Skin epidermis (tissue), 12 donors: Measurements from ENCODE around the gene ANO1.

Experiments
- H3K27ac ChIP-seq, 21 experiments: fragments of 200-600 bp; sonication (generic) in 11 of 21; one replicate each; pipeline ENCODE4 v1.5.0; 2020; ENCODE audit warnings: mild to moderate bottlenecking in 3 of 21, inconsistent platforms in 2 of 21, moderate library complexity in 2 of 21
- H3K4me3 ChIP-seq, 7 experiments: fragments of 200-600 bp; sonication (generic) in 2 of 7; one replicate each; pipeline ENCODE4 v1.5.0; 2020; ENCODE audit warnings: inconsistent platforms in 2 of 7, mild to moderate bottlenecking in 2 of 7, moderate library complexity in 1 of 7

The ANO1 gene

DNA sequence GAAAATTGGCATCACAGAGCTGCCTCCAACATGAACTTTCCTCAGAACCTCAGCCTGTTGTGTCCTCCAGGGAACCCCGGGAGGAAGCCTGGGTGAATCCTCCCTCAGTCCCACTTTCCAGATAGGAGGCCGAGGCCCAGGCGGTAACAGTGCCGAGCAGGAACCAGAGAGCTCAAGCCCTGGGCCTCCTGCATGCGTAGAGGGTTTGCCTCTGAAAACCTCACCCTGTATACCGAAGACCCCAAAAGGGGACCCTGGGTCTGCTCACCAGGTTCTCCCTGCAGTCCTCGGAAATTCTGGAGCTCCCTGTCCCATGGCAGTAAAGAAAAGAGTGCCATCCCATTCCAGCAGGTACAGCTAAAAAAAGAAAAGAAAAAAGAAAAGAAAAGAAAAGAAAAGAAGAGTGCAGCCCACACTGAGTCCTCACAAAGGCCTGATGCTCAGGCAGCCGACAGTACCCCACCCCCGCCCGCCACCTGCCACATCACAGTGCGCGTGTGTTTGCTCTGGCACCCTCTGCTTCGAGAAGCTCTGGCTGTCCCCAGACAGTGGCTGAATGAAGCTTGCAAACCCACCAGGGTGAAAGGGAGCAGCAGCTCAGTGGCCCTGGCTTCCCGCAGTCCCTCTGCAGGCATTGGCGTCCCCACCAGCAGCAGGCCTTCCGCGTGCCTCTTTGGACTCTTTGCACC, 96.6 kb downstream of the ANO1 start:
- Histone ChIP-seq H3K27ac (no peak overlapping the region), H3K4me3 (no peak overlapping the region)

DNA sequence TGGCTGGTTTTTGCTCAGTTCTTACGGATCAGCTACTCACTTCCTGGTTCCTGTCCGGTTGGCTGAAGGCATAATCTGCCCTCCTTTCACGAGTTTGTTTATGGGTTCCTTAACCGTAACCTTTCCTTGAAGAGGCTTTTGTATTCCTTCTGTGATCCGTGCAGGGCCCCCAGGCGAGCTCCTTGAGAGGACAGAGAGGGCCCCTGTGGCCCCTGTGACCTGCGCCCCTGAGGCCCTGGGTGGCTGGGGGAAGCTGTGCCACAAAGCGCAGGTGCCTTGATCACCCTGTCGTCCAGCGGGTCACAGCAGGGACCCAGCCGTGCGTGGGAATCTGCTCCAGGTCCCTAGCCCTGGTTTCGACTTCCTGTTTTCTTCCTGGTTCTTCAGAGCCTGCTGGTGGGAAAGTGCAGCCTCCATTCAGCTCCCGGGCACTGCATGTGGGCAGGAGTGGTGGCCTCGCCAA, 97.2 kb downstream of the ANO1 start:
- Histone ChIP-seq H3K27ac (peak overlapping the region in 3 of 21 experiments; percentile 8 to 36 (median 25)), H3K4me3 (no peak overlapping the region)

DNA sequence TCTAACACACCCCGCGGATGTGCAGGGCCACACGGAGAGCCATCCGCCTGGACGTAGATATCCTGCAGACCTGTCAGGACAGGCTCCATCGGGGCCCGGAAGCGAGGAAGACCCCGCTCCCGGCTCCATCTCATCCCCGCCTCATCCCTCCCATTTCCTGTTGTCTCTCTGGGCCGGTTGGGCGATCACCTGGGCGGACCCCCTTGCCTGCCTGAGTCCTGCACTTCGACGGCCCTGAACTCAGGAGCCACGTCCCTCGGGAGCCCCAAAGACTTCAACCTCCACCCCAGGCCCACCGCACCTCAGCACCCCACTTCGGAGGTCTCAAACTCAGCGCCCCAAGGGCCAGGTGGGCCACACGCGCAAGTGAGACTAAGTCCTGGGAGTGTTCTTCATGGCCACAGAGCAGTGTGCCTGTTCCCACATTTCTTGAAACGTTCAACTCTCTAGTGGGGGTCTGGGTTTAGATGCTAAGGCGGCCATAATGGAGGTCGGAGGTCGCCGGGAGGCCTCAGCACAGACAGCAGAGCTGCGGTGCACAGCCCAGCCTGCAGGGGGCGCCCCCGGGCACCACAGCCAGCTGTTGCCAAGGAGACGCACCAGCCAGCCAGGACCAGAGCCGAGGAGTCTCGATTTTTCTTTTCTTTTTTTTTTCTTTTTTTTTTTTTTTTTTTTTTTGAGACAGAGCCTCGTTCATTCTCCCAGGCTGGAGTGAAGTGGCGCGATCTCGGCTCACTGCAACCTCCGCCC, 99.0 kb downstream of the ANO1 start:
- Histone ChIP-seq H3K27ac (peak overlapping the region in 4 of 21 experiments; percentile 21 to 67 (median 34)), H3K4me3 (no peak overlapping the region)

DNA sequence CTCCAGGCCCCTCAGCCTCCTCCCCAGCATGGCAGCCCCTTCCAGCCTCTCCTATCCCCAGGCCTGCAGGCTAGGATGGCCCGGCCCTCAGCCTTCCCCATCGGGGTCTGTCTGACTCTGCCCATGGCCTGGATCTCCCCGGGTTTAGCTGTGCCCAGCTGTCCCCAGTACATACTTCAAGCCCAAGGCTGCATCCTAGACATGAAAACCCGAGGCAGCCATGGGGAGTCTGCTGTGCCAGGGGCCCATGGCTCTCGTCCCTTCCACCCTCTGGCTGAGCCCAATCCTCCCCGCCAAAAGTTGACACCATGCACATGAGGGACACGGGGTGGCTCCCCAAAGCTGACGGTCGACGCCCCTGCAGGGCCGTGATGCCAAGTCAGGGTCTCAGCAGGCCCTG, 102.8 kb downstream of the ANO1 start:
- no peak overlapping the region for H3K27ac ChIP-seq
- H3K4me3 ChIP-seq = no peak overlapping the region

DNA sequence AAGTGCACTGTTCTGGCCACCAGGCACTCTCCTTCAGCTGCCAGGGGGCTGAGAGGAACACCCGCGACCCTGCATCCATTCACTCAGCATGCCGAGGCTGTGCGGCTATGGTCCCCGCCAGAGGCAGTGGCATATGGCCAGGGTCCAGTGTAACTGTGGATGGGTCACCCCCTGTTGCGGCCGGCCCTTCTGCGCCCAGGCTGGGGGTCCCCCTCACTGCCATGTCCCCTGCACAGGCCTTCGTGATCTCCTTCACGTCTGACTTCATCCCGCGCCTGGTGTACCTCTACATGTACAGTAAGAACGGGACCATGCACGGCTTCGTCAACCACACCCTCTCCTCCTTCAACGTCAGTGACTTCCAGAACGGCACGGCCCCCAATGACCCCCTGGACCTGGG, 104.1 kb downstream of the ANO1 start:
- H3K4me3 ChIP-seq = no peak overlapping the region
- H3K27ac ChIP-seq = no peak overlapping the region

DNA sequence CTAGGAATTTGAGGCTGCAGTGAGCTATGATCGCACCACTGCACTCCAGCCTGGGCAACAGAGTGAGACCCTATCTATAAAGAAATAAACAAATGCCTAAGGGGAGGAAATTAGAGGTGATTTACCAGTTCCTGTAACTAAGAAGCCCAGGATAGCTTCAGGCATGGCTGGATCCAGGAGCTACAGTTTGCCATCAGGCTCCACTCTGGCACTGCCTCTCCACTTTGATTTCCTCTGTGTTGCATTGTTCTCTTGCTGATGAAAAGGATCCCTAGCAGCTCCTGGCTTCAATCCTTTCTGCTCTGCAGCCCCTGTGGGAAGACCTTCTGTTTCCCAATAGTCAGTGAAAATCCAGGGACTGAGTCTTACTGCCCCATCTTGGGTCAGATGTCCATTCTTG, 104.9 kb downstream of the ANO1 start:
- peak overlapping the region in 3 of 21 experiments; percentile 2 to 68 (median 52) for H3K27ac ChIP-seq
- H3K4me3 ChIP-seq = no peak overlapping the region

DNA sequence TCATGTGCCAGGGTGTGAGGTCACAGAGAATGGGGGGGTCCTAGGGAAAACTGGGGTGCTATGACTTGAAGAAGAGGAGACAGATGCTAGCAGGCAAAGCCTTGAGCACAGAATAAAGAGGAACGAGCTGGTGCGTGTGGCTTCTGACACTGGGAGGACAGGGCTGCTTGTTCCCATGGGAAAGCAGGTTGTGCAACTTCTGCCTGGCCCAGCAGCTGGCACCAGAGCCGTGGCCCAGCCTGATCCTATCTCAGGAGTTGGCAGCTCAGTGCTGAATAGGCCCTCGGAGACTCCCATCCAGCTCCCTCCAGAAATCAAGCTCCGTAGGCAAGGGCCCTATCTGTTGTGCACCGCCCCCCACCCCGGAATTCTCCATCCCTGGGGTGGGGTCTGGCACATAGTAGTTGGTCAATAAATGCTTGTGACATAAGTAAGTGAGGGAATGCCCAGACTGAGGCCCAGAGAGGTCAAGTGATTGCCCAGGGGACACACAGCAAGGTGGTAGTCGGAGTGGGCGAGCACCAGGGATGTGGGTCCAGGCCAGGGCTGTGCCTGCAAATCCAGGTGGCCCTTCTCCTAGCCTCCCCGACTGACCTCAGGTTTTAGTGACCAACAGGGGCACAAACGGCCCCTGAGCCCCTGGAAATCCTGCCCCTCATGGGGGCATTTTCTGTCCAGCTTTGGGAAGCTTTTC, 105.5 kb downstream of the ANO1 start:
- Histone ChIP-seq H3K27ac (peak overlapping the region in 7 of 21 experiments; percentile 36 to 68 (median 63)), H3K4me3 (no peak overlapping the region)

DNA sequence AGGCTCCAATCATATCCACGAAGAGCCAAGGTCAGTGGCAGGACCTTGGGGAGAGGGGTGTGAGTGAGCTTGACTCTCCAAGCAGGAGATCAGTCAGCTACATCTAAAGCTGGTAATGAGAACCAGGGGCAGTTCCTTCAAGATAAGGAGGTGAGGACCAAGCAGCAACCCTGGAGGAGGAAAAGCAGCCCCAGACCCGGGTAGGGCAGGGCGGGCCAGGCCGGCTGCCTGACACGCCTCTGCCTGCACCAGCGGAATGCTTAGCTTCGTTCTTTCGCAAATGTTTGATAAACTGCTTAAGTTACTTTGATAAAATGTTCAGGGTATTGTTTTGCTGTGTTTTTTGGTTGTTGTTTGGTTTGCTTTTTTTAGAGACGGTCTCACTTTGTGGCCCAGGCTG, 106.3 kb downstream of the ANO1 start:
- Histone ChIP-seq H3K4me3 (no peak overlapping the region), H3K27ac (peak overlapping the region in 6 of 21 experiments; percentile 36 to 68 (median 63))

DNA sequence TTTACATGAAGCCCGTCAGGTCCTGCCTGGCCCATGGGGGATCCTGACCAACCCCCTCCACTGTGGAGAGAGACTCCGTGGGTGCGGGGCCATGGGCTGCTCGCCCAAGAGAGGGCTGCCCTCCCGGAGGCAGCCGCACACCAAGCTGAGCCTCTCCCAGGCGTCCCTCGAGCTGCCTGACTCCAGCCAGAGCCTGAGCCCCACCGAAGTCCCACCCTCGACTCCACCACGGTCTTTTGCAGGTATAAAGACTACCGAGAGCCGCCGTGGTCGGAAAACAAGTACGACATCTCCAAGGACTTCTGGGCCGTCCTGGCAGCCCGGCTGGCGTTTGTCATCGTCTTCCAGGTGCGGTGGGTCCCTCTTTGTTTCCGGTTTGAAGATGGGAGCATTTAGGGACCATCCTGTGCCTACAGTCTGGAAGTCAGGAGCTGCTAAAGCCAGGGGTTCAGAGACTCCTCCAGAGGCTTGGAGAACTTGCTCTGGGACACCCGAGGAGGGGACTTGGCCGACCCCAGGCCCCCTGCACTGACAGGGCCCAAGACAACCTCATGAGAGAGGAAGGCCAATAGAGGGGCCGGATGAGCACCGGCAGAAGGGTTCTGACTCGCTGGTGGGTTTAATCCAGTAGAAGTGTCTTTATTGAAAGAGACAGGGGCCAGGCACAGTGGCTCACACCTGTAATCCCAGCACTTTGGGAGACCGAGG, 107.4 kb downstream of the ANO1 start:
- Histone ChIP-seq H3K27ac (no peak overlapping the region), H3K4me3 (no peak overlapping the region)

DNA sequence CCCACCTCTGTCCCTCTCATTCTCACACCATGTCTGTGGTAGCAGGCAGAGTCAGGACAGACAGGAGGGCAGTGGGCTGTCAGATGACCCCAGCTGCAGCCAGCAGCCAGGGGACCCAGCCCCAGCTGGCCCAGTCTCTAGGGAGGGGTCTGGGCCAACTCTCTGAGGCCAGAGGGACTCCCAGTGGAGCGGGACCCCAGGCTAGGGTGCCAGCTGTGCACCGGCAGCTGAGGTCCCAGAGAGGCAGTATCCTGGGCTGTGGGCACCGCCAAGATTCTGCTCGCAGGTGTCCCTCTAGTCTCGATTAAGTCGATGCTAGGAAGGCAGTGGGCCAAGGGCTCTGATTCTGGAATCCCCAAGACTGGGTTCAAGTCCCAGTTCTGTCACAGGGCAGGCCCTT, 108.3 kb downstream of the ANO1 start:
- Histone ChIP-seq H3K27ac (peak overlapping the region in 1 of 21 experiments; percentile 11), H3K4me3 (no peak overlapping the region)

DNA sequence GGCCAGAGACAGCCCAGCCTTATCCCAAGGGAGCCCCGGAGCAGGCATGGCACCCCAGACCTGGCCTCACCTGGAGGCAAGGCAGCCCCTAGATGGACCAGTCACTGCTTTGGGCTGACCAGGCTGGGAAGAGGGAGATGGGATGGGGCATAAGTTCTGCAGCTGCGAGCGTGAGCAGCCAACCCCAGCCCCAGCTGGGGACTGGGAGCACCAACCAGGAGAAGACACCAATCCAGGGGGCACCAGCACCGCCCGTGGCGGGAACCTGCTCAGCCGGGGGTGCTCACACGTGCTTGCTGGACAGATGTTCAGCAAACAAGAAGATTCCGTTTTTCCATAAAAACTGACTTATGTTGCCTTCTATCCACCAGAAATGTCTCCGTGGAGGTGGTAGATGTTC, 108.8 kb downstream of the ANO1 start:
- no peak overlapping the region for H3K27ac ChIP-seq
- H3K4me3 ChIP-seq = no peak overlapping the region

DNA sequence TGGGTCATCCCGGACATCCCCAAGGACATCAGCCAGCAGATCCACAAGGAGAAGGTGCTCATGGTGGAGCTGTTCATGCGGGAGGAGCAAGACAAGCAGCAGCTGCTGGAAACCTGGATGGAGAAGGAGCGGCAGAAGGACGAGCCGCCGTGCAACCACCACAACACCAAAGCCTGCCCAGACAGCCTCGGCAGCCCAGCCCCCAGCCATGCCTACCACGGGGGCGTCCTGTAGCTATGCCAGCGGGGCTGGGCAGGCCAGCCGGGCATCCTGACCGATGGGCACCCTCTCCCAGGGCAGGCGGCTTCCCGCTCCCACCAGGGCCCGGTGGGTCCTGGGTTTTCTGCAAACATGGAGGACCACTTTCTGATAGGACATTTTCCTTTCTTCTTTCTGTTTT, 109.7 kb downstream of the ANO1 start:
- no peak overlapping the region for H3K27ac ChIP-seq
- H3K4me3 ChIP-seq = no peak overlapping the region

DNA sequence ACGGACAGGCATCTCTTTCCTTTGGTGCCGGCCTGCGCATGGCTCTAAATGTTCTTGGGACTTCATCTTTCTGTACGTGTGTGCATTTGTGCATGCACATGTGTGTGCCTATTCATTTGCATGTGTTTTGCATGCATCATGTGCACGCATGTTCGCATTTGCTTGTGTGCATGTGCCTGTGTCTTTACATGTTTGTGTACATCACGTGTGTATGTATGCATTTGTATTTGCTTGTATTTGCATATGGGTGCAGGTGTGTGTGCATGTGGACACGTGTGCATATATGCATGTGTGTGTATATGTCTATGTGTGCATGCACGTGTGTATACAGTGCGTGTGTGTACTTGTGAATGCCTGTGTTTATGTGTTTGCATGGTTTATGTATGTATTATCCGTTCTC, 111.5 kb downstream of the ANO1 start:
- H3K27ac ChIP-seq = no peak overlapping the region
- H3K4me3 ChIP-seq = no peak overlapping the region

DNA sequence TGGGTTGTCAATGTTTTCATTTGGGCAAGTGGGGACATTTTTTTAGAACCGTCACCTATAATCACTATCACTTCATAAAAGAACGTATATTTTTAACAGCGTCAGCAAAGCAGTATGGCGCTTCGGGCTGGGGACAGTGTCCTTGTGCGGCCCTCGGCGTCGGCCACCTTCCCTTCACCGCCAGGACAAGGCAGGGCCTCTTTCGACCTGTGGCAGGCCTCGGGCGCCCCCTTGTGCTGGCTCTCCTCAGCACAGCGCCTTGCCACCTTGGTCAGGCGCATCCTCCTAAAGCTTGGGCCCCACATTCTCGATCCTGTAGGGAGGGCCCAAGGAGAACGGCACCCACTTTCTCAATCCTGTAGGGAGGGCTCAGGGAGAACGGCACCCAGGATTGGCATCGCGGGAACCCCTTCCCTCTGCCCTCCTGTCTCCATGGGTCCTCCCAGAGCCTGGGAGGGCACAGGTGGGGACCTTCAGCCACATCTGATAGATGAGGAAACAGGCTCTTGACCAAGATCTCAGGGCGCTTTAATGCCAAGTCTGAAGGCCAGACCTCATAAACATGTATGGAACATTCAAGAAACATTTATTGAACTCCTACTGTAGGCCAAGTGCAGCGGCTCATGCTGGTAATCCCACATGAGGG, 113.5 kb downstream of the ANO1 start:
- H3K4me3 ChIP-seq = no peak overlapping the region

DNA sequence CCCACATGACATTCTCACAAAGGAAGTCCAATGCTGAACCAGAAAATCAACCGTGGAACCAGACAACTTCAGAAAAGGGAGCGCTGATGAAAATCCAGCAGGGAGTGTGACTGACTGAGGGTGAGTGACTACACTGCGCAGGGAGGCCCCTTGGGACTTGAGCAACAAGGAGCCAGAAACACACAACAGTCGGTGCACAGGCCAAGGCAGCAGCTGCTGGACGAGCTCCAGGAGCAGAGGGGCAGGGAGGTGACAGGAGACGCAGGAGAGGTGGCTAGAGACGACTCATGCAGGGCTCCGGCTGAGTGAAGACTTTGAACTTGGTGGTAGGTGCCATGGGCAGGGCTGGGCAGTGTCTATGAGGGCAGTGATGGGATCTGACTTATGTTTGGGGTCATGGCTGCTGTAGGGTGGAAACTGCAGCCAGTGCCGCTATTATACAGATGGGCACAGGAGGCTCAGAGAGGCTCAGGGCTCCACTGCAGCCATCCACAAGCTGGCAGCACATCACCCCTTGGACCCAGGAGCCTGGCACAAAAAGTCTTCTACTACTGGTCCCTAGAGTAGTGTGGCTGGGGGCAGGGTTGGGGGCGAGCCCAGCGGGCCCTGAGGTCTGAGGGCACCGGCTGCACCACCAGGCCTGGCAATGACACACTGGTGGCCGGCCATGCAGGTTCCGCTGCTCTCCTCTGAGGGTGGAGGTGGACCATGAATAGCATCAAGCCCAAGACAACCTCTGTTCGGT, 114.7 kb downstream of the ANO1 start:
- Histone ChIP-seq H3K27ac (no peak overlapping the region), H3K4me3 (no peak overlapping the region)

More for the DNA sequence above, 113.5 kb downstream of the ANO1 start:
- no peak overlapping the region for H3K27ac ChIP-seq

DNA sequence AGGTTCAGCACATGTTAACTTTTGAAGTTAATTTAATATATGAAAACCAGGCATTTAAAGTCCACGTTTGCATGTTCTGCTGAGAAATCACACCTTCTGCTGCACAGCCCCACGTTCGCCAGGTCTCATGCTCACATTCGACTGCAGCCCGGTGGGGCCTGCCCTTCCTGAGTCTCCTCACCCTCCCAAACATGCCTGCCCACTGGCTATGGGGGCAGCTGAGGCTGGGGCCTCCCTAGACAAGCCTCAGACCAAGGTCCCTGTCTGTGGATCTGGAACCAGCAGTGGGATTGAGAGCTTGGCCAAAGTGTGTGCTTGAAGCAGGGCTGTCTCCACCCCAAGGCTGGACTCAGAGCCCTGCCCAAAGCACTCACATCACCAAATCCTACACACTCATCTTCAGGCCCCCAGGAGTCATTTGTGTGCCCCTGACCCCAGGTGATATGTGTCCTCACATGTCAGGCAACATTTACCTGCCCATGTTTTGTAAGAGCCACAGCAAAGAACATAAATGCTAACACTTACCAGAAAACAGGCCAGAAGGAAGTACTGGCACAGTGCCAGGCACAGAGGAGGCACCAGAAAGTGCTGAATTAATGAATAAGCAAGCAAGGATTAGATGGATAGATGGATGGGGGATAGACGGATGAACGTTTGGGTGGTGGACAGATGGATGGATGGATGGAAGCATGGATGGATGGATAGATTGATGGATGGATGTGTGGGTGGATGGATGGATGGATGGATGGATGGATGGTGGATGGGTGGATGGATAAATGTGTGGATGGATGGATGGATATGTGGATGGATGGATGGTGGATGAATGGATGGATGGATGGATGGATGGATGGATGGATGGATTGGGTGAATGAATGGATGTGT, 115.5 kb downstream of the ANO1 start:
- no peak overlapping the region for H3K4me3 ChIP-seq
- H3K27ac ChIP-seq = no peak overlapping the region

DNA sequence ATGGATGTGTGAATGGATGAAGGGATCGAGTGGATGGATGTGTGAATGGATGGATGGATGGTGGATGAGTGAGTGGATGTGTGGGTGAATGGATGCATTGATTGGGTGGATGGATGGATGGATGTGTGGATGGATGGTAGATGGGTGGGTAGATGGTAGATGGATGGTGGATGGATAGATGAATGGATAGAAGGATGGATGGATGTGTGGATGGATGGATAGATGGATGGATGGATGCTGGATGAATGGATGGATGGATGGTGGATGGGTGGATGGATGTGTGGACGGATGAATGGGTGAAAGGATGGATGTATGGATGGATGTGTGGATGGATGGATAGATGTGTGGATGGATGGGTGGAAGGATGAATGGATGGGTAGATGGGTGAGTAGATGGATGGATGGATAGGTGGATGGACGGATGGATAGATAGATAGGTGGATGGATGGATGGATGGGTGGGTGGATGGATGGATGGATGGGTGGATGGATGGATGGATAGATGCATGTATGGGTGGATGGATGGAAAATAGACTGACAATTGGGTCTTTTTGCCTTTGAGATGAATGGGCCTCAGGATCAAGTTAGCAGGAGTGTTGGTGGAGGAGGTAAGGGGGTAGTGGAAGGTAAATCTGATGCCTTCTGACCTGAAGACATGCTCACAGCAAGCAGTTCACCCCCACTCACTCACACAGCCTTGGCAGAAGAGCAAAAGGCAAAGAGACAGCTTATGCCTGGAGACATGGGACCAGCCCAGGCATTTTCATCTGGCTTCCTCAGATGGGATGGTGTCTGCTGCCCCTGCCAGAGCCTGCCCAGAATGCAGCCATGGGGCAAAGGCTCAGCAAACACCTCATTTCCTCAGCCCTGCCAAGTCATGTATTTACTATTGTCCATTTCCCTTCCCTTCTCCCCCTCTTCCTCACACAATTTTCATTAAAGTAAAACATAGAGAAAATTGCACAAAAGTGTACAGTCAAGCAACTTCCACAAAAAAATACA, 117.0 kb downstream of the ANO1 start:
- no peak overlapping the region for H3K27ac ChIP-seq
- H3K4me3 ChIP-seq = no peak overlapping the region
